Measurements from ENCODE around the gene SUPT5H. TPM values are rescaled to one million over a fixed set of nuclear protein-coding genes. Genes with fewer than 3 reads are reported as not detected.

SUPT5H gene
- total and polyA plus RNA-seq, 2 of the 8 experiments (the other 6 are each of a cell fraction or from before 2014, with no cell fraction given), result 77.8 to 111 TPM

DNA sequence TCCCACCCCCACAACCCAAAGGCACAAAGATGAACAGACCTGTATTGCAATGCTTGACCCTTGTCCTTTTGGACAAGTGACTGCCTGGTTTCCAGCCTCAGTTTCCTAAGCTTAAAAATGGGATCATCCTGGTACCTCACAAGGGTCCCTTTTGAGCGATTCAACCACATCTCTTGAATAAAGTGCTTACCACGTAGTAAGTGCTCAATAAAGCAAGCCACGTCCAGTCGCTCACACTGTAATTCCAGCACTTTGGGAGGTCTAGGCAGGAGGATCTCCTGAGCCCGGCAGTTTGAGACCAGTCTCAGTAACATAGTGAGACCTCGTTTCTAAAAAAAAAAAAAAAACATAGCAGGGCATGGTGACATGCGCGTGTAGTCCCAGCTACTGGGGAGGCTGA, 54.5 kb downstream of the SUPT5H start:
- Histone ChIP-seq H2BK5ac (ENCODE audit: low read depth, low read length) (no peak overlapping the region), H3K9me3 (ENCODE audit: insufficient read depth in 2 of 2, low read depth in 1 of 2, low read length in 1 of 2) (peaks cover 0 to 8% of the 10 kb centered on the region in 2 experiments; a peak in 3 of 4 replicates), H4K20me1 (replicated peaks in 1 of 2; ENCODE audit: control insufficient read depth in 1 of 2, insufficient read depth in 2 of 2, low read length in 2 of 2) (no peaks in the 10 kb centered on the region), H3K79me1 (ENCODE audit: low read depth, low read length) (no peaks in the 10 kb centered on the region), H2AK5ac (ENCODE audit: low read depth, low read length) (no peak overlapping the region), H3K79me2 (ENCODE audit: control insufficient read depth in 1 of 2, insufficient read depth in 2 of 2, low read length in 2 of 2) (no peaks in the 10 kb centered on the region), H4K91ac (replicated peaks; ENCODE audit: insufficient read length, low read length) (no peak overlapping the region), H2BK20ac (ENCODE audit: low read length) (no peak overlapping the region), H3K4ac (replicated peaks; ENCODE audit: insufficient read length, low read depth, low read length) (no peak overlapping the region), H3K9ac (replicated peaks in 1 of 4; ENCODE audit: extremely low read depth in 1 of 4, low read depth in 3 of 4, low read length in 3 of 4) (no peak overlapping the region), H3K4me1 (replicated peaks in 1 of 4; ENCODE audit: control insufficient read depth in 3 of 4, insufficient read depth in 4 of 4, low read length in 3 of 4) (peaks cover 4 to 6% (median 5%) of the 10 kb centered on the region in 4 experiments; a peak in 5 of 7 replicates), H2BK12ac (ENCODE audit: low read depth, low read length) (no peak overlapping the region), H3K23ac (ENCODE audit: insufficient read length) (no peak overlapping the region), H3K18ac (ENCODE audit: extremely low read depth, low read length) (no peak overlapping the region), H3K23me2 (ENCODE audit: low read depth, low read length) (peaks cover 15% of the 10 kb centered on the region), H2BK120ac (replicated peaks; ENCODE audit: low read depth, low read length) (no peak overlapping the region), H4K5ac (ENCODE audit: insufficient read length, low read depth, low read length) (no peak overlapping the region), H2BK15ac (ENCODE audit: low read length) (no peak overlapping the region), H3K56ac (replicated peaks; ENCODE audit: insufficient read length, low read depth, low read length) (no peak overlapping the region), H3K4me2 (ENCODE audit: insufficient read depth in 1 of 2, low read depth in 2 of 2, low read length in 2 of 2) (peak overlapping the region in 1 of 2 experiments; percentile 87; a peak in 1 of 4 replicates), H3K4me3 (ENCODE audit: extremely low read depth in 1 of 4, insufficient read depth in 2 of 4, low read depth in 3 of 4, low read length in 4 of 4) (peak overlapping the region in 1 of 4 experiments; percentile 85; a peak in 2 of 8 replicates), H3K36me3 (ENCODE audit: control insufficient read depth in 2 of 4, insufficient read depth in 4 of 4, low read length in 3 of 4) (no peaks in the 10 kb centered on the region), H3K27me3 (replicated peaks in 1 of 4; ENCODE audit: control insufficient read depth in 3 of 4, extremely low read depth in 1 of 4, insufficient read depth in 3 of 4, low read length in 3 of 4) (peaks cover 17 to 67% (median 59%) of the 10 kb centered on the region in 4 experiments), H3K14ac (ENCODE audit: insufficient read length) (no peak overlapping the region), H4K8ac (ENCODE audit: extremely low read depth, insufficient read depth, low read length) (no peak overlapping the region), H2AFZ (ENCODE audit: low read length) (no peak overlapping the region), H3K27ac (ENCODE audit: low read depth, low read length) (no peak overlapping the region)
- TF ChIP-seq BACH1 (IDR thresholded peaks at IDR 0.05; ENCODE audit: low read length) (no peak), SIX5 (IDR thresholded peaks at IDR 0.05; ENCODE audit: low read depth, low read length) (no peak), SUZ12 (IDR thresholded peaks at IDR 0.05; ENCODE audit: low read length) (no peak), HDAC6 (IDR thresholded peaks at IDR 0.05; ENCODE audit: low read depth, low read length) (no peak), TAF7 (optimal IDR thresholded peaks at IDR 0.05; ENCODE audit: borderline replicate concordance, low read depth, low read length) (no peak), HDAC2 (IDR thresholded peaks at IDR 0.05; ENCODE audit: borderline replicate concordance in 1 of 2, low read depth in 2 of 2, low read length in 2 of 2) (no peak), EGR1 (IDR thresholded peaks at IDR 0.05; ENCODE audit: borderline replicate concordance, low read depth, low read length) (no peak), MAFK (IDR thresholded peaks at IDR 0.05; ENCODE audit: low read depth, low read length) (no peak)
- WGBS, 2 experiments (ENCODE audit: extremely low coverage in 1 of 2, insufficient coverage in 1 of 2, insufficient read length in 1 of 2, insufficient replicate concordance in 2 of 2, low coverage in 1 of 2, low lambda C conversion rate in 2 of 2, missing lambda C conversion rate in 1 of 2), result 85% methylated on average over 7 of the region's 8 CpGs; no CpG with 5 or more reads in 1 of the 2 experiments
- ChIA-PET CTCF (ENCODE audit: partially characterized antibody) (interaction anchor here (1.1 to 6.5 kb wide), 7 partner anchors 14 to 174 kb away, joined by 4 to 47 read pairs (median 5); partner anchors contain the start of gene EID2B), POLR2A (ENCODE audit: partially characterized antibody) (interaction anchor here (1.2 to 11.1 kb wide), 4 partner anchors 16 to 64 kb away, joined by 4 to 96 read pairs (median 6); partner anchors contain the start of genes RPS16 and TIMM50)
- FAIRE-seq (no peak), DNase-seq (ENCODE audit: low read depth in 1 of 2, low spot score in 2 of 2) (no peak)

Measured in H1 (cell line).